GM21367 (cell line): ENCODE data around the gene TIMP3.

Experiments
- ATAC-seq: cut with Tn5 transposase; IDR thresholded peaks from one replicate; pipeline ENCODE4 v1.9.1; 2021; ENCODE audit not compliant: unreplicated experiment

TIMP3 gene

GRCh38 chr22:32785321-32786026 is 16.0 kb upstream of the TIMP3 start:
- no peak for ATAC-seq

- ATAC-seq: no peak
Measured at GRCh38 chr22:32786027-32786418, 15.5 kb upstream of the TIMP3 start.

GRCh38 chr22:32788904-32789624 is 12.4 kb upstream of the TIMP3 start:
- no peak for ATAC-seq

- no peak for ATAC-seq
Measured at GRCh38 chr22:32789797-32790620, 11.5 kb upstream of the TIMP3 start.

- no peak for ATAC-seq
Measured at GRCh38 chr22:32791056-32791455, 10.4 kb upstream of the TIMP3 start.

GRCh38 chr22:32791485-32791884 is 10.0 kb upstream of the TIMP3 start:
- ATAC-seq: no peak

GRCh38 chr22:32793589-32793988 is 7.9 kb upstream of the TIMP3 start:
- ATAC-seq: no peak

GRCh38 chr22:32794449-32795213 is 6.9 kb upstream of the TIMP3 start:
- no peak for ATAC-seq

GRCh38 chr22:32795214-32795596 is 6.3 kb upstream of the TIMP3 start:
- no peak for ATAC-seq

GRCh38 chr22:32796865-32797573 is 4.5 kb upstream of the TIMP3 start:
- ATAC-seq: no peak

- no peak for ATAC-seq
Measured at GRCh38 chr22:32799496-32799895, 2.0 kb upstream of the TIMP3 start.

GRCh38 chr22:32800158-32800882 is 1.2 kb upstream of the TIMP3 start:
- no peak for ATAC-seq

GRCh38 chr22:32800994-32801536 is 440 bp upstream of the TIMP3 start:
- no peak for ATAC-seq

- ATAC-seq: no peak
Measured at GRCh38 chr22:32802237-32802765, 796 bp downstream of the TIMP3 start.

GRCh38 chr22:32803020-32803737 is 1.7 kb downstream of the TIMP3 start:
- ATAC-seq: no peak

- ATAC-seq: no peak
Measured at GRCh38 chr22:32803738-32804435, 2.4 kb downstream of the TIMP3 start.

- no peak for ATAC-seq
Measured at GRCh38 chr22:32804531-32805360, 3.2 kb downstream of the TIMP3 start.
